IPS-20b (cell line): Measurements from ENCODE around the gene SNTG2.

Source experiments
- H3K27ac ChIP-seq: one replicate; pipeline ENCODE4 v1.5.1; 2013; ENCODE audit warnings: low read length
- H3K27me3 ChIP-seq: 2 replicates; pipeline ENCODE4 v1.6.1; 2013; ENCODE audit warnings: mild to moderate bottlenecking, low read length, inconsistent platforms; ENCODE audit not compliant: insufficient read depth
- H3K36me3 ChIP-seq: 2 replicates; pipeline ENCODE4 v1.6.1; 2013; ENCODE audit warnings: low read depth, mild to moderate bottlenecking, inconsistent platforms, low read length, moderate library complexity; ENCODE audit not compliant: insufficient read depth
- H3K4me1 ChIP-seq: 2 replicates; pipeline ENCODE4 v1.6.1; 2013; ENCODE audit warnings: mild to moderate bottlenecking, control low read depth, inconsistent platforms, low read length, moderate library complexity; ENCODE audit not compliant: insufficient read depth
- H3K4me3 ChIP-seq: 2 replicates; pipeline ENCODE4 v1.5.1; 2013; ENCODE audit warnings: mild to moderate bottlenecking, low read length, inconsistent platforms
- H3K9ac ChIP-seq: 2 replicates; pipeline ENCODE4 v1.6.1; 2013; ENCODE audit warnings: low read depth, mild to moderate bottlenecking, inconsistent platforms, low read length, moderate library complexity
- H3K9me3 ChIP-seq: 2 replicates; pipeline ENCODE4 v1.6.1; 2013; ENCODE audit warnings: mild to moderate bottlenecking, low read depth, low read length, inconsistent platforms; ENCODE audit not compliant: insufficient read depth

SNTG2 gene

GRCh38 chr2:1137264-1137663, 186.6 kb downstream of the SNTG2 start:
- Histone ChIP-seq H3K4me1 (no peaks in the 10 kb centered on the region), H3K4me3 (no peak overlapping the region), H3K27ac (no peak overlapping the region), H3K36me3 (peaks cover 7% of the 10 kb centered on the region; the same call in 1 of the 2 replicates), H3K27me3 (no peaks in the 10 kb centered on the region), H3K9ac (no peak overlapping the region), H3K9me3 (no peaks in the 10 kb centered on the region)

- Histone ChIP-seq H3K4me1 (no peaks in the 10 kb centered on the region), H3K4me3 (no peak overlapping the region), H3K9me3 (no peaks in the 10 kb centered on the region), H3K27me3 (no peaks in the 10 kb centered on the region), H3K27ac (no peak overlapping the region), H3K36me3 (peaks cover 12% of the 10 kb centered on the region; the same call in 1 of the 2 replicates), H3K9ac (no peak overlapping the region)
Observed at GRCh38 chr2:1137913-1138391, 187.3 kb downstream of the SNTG2 start.

DNA sequence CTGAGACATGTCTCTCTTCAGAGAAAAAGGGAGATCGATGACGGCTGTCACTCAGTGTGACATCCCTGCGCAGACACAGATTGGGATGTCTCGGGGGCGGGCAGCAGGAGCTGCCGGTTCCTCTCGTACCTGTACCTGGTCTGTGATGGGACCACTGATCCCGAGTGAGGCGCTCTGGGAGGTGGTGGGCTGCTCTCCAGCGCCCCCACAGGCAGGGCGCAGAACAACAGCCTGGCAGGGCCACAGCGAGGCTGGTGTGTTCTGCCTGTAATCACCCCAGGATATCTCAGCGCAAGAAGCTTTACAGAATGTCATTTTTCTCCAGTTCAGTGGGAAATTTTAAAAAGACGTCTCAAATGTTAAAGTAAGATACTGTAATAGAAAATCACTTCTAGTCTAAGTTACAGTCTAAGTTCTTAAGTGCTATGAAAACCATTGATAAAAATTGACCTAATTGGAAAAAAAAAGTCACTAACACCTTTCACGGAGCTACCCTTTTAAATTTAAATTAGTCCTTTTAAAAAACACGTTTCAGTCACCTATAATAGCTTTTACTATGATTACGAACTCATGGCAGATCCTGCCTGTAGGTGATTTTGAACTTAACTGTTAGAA, 189.8 kb downstream of the SNTG2 start:
- Histone ChIP-seq H3K36me3 (peaks cover 22% of the 10 kb centered on the region; the same call in 1 of the 2 replicates), H3K27ac (no peak overlapping the region), H3K27me3 (no peaks in the 10 kb centered on the region), H3K9me3 (no peaks in the 10 kb centered on the region), H3K4me3 (no peak overlapping the region), H3K9ac (no peak overlapping the region), H3K4me1 (no peaks in the 10 kb centered on the region)

DNA sequence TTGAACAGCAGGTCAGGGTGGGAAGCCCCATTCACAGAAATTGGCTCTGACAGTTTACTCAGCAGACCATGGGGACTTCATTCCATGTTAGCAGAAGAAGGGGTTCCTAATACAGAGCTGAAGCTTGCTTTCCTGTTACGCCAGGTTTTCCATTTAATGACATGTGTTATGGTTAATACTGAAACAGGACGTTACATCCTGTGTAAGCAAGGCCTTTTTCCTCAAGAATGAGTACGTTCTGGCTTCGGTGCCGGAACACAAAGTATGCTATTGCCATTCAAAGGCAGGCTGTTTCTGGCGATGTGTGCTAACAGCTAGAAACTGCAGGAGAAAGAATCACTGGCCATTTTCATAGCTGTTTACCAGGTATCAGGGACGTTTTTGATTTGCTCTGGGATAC, 190.4 kb downstream of the SNTG2 start:
- no peak overlapping the region for H3K9ac ChIP-seq
- H3K4me1 ChIP-seq = no peaks in the 10 kb centered on the region
- no peaks in the 10 kb centered on the region for H3K9me3 ChIP-seq
- no peak overlapping the region for H3K4me3 ChIP-seq
- no peak overlapping the region for H3K27ac ChIP-seq
- peaks cover 22% of the 10 kb centered on the region; the same call in 1 of the 2 replicates for H3K36me3 ChIP-seq
- no peaks in the 10 kb centered on the region for H3K27me3 ChIP-seq

DNA sequence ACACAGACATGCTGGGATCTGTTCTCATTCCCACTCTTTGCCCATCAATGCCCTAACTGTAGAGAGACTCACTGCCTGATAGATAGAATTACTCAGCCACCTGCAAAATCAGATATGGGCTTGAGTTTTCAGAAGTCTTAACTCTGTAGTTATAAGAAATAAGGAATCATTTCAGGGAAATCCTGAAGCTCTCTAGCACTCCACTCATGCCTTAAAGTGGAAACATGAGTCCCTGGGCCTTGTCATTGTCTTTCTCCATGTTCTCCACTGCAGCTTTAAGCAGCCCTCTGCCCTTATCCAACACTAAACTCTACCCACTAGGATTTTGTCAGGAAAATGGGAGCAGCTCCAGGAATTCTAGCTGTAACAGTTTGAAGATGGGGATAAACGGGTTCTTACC, 192.5 kb downstream of the SNTG2 start:
- H3K27me3 ChIP-seq = no peaks in the 10 kb centered on the region
- H3K4me1 ChIP-seq = no peaks in the 10 kb centered on the region
- H3K36me3 ChIP-seq = peaks cover 19% of the 10 kb centered on the region; the same call in 1 of the 2 replicates
- H3K4me3 ChIP-seq = no peak overlapping the region
- no peaks in the 10 kb centered on the region for H3K9me3 ChIP-seq
- H3K9ac ChIP-seq = no peak overlapping the region
- H3K27ac ChIP-seq = no peak overlapping the region

- no peaks in the 10 kb centered on the region for H3K9me3 ChIP-seq
- no peaks in the 10 kb centered on the region for H3K4me1 ChIP-seq
- peaks cover 10% of the 10 kb centered on the region; the same call in 1 of the 2 replicates for H3K36me3 ChIP-seq
- H3K4me3 ChIP-seq = no peak overlapping the region
- no peak overlapping the region for H3K27ac ChIP-seq
- no peak overlapping the region for H3K9ac ChIP-seq
- no peaks in the 10 kb centered on the region for H3K27me3 ChIP-seq
Observed at GRCh38 chr2:1147873-1148612, 197.4 kb downstream of the SNTG2 start.

DNA sequence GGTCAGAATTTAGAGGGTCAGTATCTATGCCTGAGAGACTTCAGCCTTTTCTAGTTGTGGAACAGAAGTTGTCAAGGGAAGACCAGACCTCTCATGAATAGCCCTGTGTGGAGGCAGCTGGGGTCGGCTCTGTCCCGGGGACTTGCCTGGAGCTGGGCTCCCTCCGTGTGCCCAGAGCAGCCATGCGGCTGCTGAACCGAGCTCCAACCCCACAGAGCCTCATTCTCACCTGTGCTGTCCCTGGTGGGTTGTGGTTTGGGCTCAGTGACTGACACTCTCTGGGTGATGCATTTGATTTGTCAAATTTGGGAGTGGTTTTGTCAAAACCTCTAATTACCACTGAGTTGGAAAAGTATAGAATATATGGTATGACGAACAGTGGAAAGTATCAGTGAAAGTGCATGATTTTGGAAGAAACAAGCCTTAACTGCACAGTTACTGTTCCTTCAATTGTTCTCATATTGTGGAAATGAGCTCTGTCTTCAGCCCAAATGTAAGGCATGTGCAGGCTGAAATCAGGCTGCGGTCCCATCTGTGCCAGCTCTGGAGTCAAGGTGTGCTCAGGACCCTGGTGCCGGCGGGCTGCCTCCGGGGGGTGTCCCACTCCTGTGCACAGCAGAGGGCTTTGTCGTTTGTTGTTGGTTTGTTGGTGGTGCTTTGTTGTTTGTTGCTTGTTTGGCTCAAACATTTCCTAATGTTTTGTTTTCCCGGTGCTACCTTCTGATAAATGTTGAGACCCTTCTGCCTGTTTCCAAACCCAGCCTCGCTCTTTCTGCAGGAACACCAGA, 200.3 kb downstream of the SNTG2 start:
- Histone ChIP-seq H3K36me3 (peaks cover 4% of the 10 kb centered on the region; the same call in 1 of the 2 replicates), H3K27me3 (no peaks in the 10 kb centered on the region), H3K9me3 (no peaks in the 10 kb centered on the region), H3K27ac (no peak overlapping the region), H3K4me1 (no peaks in the 10 kb centered on the region), H3K9ac (no peak overlapping the region), H3K4me3 (no peak overlapping the region)

DNA sequence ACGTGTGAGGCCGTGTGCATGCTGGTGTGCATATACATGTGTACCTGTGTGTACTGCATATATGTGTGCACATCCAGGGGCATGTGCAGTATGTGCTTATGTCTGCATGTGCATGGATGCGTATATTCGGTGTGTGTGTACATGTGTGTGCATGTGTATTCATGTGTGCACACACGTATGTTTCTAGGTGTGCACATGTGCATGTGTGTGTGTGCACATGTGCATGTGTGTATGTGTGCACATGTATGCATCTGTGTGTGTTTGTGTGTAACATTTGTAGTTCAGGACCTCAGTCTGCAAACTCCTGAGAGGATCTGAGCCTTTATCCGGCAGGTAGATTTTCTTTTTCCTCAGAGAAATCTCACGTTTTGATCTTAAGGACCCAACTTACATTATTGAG, 201.7 kb downstream of the SNTG2 start:
- Histone ChIP-seq H3K9ac (no peak overlapping the region), H3K27ac (no peak overlapping the region), H3K9me3 (no peaks in the 10 kb centered on the region), H3K4me3 (no peak overlapping the region), H3K27me3 (no peaks in the 10 kb centered on the region), H3K4me1 (no peaks in the 10 kb centered on the region), H3K36me3 (peaks cover 4% of the 10 kb centered on the region; the same call in 1 of the 2 replicates)

GRCh38 chr2:1153920-1154319, 203.3 kb downstream of the SNTG2 start:
- Histone ChIP-seq H3K9me3 (no peaks in the 10 kb centered on the region), H3K4me3 (no peak overlapping the region), H3K4me1 (no peaks in the 10 kb centered on the region)

DNA sequence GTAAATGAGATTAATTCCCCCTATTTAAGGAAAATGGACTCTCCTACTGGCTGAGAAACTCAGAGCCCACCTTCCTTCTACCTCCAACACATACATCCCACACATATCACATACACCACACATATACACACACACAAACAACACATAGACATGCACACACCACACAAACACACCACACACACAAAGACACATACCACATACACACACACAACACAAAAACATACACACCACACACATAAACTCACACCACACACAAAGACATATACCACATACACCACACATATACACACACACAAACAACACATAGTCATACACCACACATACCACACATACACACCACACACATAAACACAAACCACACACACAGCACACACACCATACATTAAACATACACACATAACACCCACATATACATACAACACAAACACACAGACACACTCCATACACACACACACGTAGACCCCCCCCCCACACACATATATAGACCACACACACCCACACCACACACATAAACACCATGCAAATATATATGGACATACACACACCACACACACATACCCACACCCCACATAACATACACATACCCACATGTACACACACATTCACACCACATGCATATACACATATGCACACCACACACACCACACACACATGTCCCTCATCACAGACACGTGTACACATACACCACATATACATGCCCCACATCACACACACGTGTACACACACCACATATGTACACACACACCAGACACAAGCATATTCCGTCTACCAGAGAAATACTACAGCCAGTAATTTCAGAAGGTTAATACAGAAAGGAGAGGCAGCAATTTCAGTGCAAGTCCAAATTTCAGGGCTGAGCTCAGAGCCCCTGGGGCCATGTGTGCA, 204.3 kb downstream of the SNTG2 start:
- Histone ChIP-seq H3K9ac (no peak overlapping the region), H3K27ac (no peak overlapping the region), H3K9me3 (no peaks in the 10 kb centered on the region), H3K4me3 (no peak overlapping the region), H3K27me3 (no peaks in the 10 kb centered on the region), H3K4me1 (no peaks in the 10 kb centered on the region), H3K36me3 (peaks cover 4% of the 10 kb centered on the region; the same call in 1 of the 2 replicates)

More at GRCh38 chr2:1153920-1154319, 203.3 kb downstream of the SNTG2 start:
- H3K9ac ChIP-seq = no peak overlapping the region
- H3K27me3 ChIP-seq = no peaks in the 10 kb centered on the region
- no peak overlapping the region for H3K27ac ChIP-seq
- H3K36me3 ChIP-seq = peaks cover 4% of the 10 kb centered on the region; the same call in 1 of the 2 replicates

- Histone ChIP-seq H3K9me3 (no peaks in the 10 kb centered on the region), H3K9ac (no peak overlapping the region), H3K27me3 (no peaks in the 10 kb centered on the region), H3K27ac (no peak overlapping the region), H3K4me1 (no peaks in the 10 kb centered on the region), H3K4me3 (no peak overlapping the region), H3K36me3 (peaks cover 4% of the 10 kb centered on the region; the same call in 1 of the 2 replicates)
Observed at GRCh38 chr2:1156059-1156458, 205.4 kb downstream of the SNTG2 start.
